ENCODE measurements around the gene TRAM2.
"Not testable (repeated sequence)": the region's sequence is repeated elsewhere in the genome, so short reads cannot be mapped to it uniquely, and the experiment has no call there.

TRAM2 gene

GRCh38 chr6:52474173-52474572 is 102.7 kb downstream of the TRAM2 start:
- DNase-seq, result no peak

GRCh38 chr6:52461194-52461593 is 115.7 kb downstream of the TRAM2 start:
- not testable (repeated sequence) for DNase-seq

GRCh38 chr6:52457096-52457495 is 119.8 kb downstream of the TRAM2 start:
- DNase-seq, result no peak

- DNase-seq, result no peak
These were observed 122.3 kb downstream of the TRAM2 start for GRCh38 chr6:52454556-52454955.
